T47D (cell line): ENCODE measurements around the gene MAPK1.
"Not testable (repeated sequence)": the region's sequence is repeated elsewhere in the genome, so short reads cannot be mapped to it uniquely, and the experiment has no call there.

Experiments
- DNase-seq, 2 experiments: peaks; one replicate each; pipeline versions ENCODE4 v3.0.0 to v3.0.0-alpha.2; 2011 to 2012; ENCODE audit warnings: low read depth in 1 of 2, low spot score in 1 of 2
- JUND ChIP-seq: IDR thresholded peaks from 2 replicates; pipeline ENCODE4 v1.6.1; 2012; ENCODE audit warnings: low read depth
- in situ Hi-C: cut with HindIII; loops from 2 replicates; pipeline ENCODE4 v1.10.0; 2016; ENCODE audit warnings: low sequenced_read_pairs, low pct_unique_long_range_greater_than_20kb

The MAPK1 gene

DNA sequence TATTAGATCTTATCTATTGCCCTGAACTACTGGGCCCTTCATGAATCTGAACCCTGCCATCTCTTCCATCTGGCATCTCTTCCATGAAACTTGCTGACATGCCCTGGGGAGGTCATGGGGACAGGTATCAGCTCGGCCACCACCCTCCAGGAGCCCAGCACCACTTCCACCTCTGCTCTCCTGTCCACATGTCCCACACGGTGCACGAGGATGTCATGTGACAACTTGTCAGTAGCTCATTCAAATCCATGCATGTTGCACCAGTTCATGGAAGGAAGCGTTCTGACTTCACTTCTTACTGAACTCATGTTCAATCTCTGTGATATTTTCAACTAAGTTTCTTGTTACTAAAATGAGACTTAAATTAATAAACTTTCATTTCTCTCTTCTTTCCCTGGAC, 148.4 kb downstream of the MAPK1 start:
- in situ Hi-C loops = no loop called here
- no peak for TF ChIP-seq JUND
- no peak for DNase-seq

DNA sequence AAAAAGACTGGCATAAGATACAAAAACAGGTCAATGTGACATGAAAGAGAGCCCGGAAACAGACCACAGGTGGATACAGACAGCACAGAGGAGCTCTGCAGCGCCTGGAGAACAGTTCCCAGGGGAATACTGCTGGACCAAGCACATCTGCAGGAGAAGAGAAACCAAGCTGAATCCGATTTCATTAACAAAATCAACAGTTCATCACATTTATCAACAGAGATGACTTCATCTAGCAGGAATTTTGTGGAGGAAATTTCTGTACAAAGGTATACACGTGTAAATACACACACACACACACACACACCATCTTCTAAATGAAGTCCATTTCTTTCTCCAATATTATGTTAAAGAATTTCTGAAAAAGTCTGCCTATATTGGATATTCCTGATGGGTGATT, 148.9 kb downstream of the MAPK1 start:
- no peak for DNase-seq
- TF ChIP-seq JUND = no peak
- in situ Hi-C loops = no loop called here

DNA sequence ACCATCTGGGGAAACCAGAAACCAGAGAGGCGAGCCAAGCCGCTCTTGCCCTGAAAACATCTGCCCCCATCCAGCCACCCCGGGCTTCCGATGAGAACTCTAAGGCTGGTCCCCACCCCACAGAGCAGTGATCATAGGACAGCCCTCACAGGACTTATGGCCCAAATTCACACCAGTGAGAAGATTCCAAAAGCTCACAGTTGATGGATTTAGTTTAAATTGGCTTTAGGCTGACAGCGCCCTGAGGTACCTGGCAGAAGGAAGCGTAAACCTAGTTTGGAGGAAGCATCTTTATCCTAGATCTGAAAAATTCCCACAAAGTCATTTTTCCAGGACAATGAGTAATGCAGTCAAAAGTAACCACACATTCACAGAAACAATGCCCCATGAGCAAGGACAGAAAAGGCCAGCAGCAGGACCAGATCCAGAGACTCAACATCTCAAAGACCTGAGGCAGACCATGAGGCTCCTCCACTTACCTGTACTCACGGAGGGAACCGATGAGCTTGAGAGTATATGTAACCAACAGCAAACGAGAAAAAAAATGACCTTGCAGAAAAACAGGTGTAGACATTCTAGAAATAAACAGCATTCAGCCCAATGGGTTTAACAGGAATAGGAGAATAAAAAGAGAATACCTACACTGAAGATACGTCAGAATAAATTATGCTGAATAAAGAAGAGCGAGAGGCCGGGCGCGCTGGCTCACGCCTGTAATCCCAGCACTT, 150.9 kb downstream of the MAPK1 start:
- DNase-seq, in situ Hi-C loops: not testable (repeated sequence)

DNA sequence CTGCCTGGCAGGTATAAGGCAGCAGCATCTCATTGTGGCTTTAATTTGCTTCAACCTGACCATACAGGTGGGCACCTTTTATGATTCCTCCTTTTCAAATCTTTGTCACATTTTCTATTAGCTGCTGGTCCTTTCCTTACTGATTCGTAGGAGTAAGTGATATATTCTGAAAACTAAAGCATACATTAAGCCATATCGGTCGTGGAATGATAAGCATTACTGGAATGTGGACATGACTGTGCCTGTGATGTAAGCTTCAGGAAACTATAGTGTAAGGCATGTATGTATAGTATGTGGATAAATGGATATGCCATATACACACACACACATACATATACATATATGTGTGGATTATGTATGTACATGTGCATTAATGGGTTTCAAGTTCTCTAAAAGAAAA, 152.7 kb downstream of the MAPK1 start:
- DNase-seq = no peak
- in situ Hi-C loops = no loop called here
- TF ChIP-seq JUND = no peak

DNA sequence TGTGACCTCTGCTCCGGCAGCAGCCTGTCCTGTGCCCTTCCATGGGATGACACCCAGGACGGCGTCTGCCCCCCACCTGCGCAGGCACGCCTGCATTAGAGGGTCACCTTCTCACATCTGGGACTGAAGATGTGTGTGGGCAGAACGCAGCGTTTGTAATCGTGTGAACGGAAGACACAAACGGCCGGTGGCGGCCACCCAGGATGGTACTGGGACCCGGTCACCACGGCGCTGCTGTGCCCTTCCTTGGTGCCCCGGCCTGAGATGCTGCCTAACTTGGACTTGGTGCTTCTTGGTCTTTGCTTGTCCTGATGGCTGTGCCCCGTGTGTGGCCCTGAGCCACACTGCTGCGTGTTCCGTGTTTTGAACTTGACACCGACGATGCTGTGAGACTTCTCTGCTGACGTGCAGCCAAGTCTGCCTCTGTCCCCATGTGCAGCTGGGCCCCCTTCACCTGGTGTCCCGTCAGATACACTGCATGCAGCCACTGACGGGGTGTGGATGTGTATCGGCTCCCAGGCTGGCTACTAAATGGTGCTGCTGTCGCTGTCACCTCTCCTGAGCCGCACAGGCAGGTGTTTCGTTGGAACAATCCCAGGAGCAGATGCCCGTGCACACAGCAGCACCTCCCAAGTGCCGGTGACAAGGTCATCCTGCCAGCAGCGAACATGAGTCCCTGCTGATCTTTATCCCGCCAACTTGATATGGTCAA, 153.2 kb downstream of the MAPK1 start:
- no peak for TF ChIP-seq JUND
- DNase-seq = no peak
- in situ Hi-C loops = no loop called here

DNA sequence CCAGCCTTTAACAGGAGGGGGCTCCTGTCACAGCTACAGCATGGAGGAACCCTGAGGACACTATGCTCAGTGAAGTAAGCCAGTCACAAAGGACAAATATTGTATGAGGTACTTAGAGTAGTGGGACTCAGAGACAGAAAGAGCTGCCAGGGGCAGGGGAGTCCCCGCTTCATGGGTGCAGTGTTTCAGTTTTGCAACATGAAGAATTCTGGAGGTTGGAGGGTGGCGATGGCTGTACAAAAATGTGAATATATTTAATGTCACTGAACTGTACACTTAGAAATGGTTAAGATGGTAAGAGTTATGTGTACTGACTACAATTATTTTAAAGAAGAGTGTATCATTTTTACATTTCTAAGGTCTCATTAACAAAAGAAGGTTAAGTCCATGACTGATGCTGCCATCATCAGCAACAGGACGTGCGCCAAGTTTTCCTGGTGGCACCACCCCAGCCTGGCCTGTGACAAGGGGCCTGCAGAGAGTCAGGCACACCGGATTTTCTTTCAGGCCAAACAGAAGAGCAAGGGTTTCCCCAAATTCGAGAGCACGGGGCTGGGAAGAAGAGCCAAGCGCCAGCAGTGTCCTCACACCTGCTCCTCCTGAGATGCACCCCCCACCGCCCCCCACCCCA, 153.9 kb downstream of the MAPK1 start:
- TF ChIP-seq JUND = no peak
- in situ Hi-C loops = no loop called here

DNA sequence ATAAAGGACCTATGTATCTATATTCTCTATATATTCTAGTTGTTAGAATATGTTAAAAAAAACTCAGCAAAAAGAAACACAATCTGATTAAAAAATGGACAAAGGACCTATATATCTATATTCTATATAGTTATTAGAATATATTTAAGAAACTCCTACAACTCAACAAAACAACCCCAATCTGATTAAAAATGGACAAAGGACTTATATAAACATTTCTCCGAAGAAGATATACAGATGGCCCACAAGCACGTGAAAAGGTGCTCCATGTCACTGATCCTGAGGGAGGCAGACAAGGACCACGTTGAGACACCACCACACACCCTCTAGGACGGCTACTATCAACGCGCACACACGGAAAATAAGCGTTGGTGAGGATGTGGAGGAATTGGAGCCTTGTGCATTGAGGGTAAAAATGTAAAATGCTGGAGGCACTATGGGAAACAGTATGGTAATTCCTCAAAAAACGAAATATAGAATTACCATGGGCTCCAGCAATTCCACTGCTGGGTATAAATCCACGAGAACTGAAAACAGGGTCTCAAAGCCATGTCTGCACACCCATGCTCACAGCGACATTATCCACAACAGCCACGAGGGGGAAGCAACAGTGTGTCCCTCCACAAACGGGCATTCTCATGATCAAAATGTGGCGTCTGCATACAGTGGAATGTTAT, 154.6 kb downstream of the MAPK1 start:
- in situ Hi-C loops = no loop called here
- DNase-seq = peak; percentile 74 to 75
- TF ChIP-seq JUND = no peak

More for the DNA sequence above, 153.9 kb downstream of the MAPK1 start:
- DNase-seq = no peak

DNA sequence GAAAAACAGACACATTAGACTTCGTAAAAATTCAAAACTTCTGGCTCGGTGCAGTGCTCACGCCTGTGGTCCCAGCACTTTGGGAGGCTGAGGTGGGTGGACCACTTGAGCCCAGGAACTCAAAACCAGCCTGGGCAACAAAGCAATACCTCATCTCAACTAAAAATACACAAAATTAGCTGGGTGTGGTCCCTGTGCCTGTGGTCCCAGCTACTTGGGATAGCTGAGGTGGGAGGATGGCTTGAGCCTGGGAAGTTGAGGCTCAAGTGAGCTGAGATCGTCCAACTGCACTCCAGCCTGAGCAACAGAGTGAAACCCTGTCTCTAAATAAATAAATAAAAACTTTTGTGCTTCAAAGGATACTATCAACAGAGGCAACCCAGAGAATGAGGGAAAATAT, 155.6 kb downstream of the MAPK1 start:
- in situ Hi-C loops = no loop called here
- DNase-seq = no peak
- TF ChIP-seq JUND = no peak

DNA sequence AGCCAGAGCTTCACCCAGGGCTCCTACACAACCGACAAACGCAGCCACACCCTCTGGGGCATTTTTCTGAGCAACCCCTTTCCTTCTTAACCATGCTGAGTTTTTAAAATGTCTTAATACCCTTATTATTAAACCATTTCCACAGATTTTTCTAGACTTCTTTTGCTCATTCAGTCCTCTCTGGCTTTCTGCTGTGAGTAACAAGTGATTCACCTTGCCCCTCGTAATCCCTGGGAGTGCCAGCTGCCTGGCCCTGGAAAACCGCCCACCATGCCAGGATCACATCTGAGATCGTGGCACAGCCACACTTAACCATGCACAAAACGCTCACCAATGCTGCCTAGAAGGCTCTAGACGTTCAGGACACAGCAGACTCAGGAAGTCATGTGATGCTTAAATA, 157.3 kb downstream of the MAPK1 start:
- no peak for TF ChIP-seq JUND
- no peak for DNase-seq
- in situ Hi-C loops = no loop called here

DNA sequence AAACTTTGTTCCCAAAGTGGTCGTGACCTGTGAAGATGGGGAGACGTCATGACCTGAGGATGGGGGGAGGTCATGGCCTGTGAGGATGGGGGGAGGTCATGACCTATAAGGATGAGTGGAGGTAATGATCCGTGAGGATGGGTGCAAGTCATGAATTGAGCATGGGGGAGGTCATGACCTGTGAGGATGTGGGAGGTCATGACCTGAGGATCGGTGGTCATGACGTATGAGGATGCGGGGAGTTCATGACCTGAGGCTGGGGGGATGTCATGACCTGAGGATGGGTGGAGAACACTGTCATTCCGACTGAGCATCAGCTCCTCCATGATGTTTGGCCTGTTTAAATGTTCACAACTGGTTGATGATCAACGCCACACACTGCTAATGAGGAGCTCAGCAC, 157.8 kb downstream of the MAPK1 start:
- no peak for TF ChIP-seq JUND
- DNase-seq = no peak

DNA sequence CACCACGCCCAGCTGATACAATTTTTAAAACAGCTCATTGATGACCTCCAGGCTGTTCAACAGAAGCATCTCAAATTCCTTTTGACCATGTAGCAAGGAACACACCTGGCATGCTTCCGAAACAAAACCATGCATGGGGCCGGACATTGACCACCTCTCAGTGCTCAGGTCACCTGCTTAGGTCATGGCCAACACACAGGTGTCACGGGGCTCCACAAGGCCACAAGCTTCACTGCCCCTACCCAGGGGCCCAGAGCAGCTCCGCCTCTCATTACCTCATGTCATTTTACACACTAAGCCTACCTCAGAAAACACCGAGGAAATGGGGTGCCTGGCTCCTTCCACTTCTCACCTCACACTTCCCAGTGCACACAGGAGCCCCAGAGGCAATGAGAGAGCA, 158.5 kb downstream of the MAPK1 start:
- no peak for TF ChIP-seq JUND
- in situ Hi-C loops = no loop called here
- no peak for DNase-seq

More for the DNA sequence above, 157.8 kb downstream of the MAPK1 start:
- in situ Hi-C loops = no loop called here

DNA sequence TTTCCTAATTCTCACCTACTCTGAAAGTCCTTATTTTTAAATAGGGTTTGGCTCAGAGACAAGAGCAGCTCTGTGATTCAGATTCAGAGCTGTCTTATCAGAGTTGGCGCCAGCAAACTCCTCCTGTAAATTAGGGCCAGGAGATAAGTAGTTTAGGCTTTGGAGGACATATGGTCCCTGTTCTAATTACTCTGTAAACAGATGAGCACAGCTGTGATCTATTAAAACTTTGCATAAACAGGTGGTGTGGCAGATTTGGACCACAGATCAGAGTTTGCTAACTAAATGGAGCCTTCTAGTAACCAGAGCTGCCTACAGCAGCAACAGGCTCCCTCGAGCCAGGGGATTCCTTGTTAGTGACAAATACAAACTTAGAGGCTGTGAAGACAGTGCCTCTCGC, 159.8 kb downstream of the MAPK1 start:
- in situ Hi-C loops = no loop called here
- no peak for DNase-seq
- TF ChIP-seq JUND = no peak
